HepG2 (cell line): ENCODE results near the gene GPS1. TPM values are rescaled to one million over a fixed set of nuclear protein-coding genes. Genes with fewer than 3 reads are reported as not detected.
A peak's percentile ranks its signal among the peaks of the same experiment; 100 is the strongest.

Experiments used
- FOXP1 ChIP-seq, 2 experiments: fragments of 450-650 bp in 1 of 2; IDR thresholded peaks; 2 replicates each; pipeline ENCODE4 v1.6.1; 2017 to 2018; ENCODE audit warnings: antibody characterized with exemption in 1 of 2
- KMT2A ChIP-seq: sonication (generic); formaldehyde crosslinking; IDR thresholded peaks from 2 replicates; pipeline ENCODE4 v1.4.0; 2020; ENCODE audit warnings: missing genetic modification reagents
- RFX3 ChIP-seq: IDR thresholded peaks from 2 replicates; pipeline ENCODE4 v1.6.1; 2016; ENCODE audit warnings: missing biosample characterization, missing genetic modification reagents
- RXRA ChIP-seq: sonication (generic); formaldehyde crosslinking; IDR thresholded peaks from 2 replicates; pipeline ENCODE4 v1.5.1; 2020; ENCODE audit warnings: missing genetic modification reagents
- SAP130 ChIP-seq: IDR thresholded peaks from 2 replicates; pipeline ENCODE4 v1.6.1; 2016; ENCODE audit warnings: low read depth
- SP140L ChIP-seq: sonication (generic); formaldehyde crosslinking; IDR thresholded peaks from 2 replicates; pipeline ENCODE4 v1.4.0; 2020; ENCODE audit warnings: missing genetic modification reagents, borderline replicate concordance
- ZC3H13 ChIP-seq: sonication (generic); formaldehyde crosslinking; IDR thresholded peaks from 2 replicates; pipeline ENCODE4 v1.8.1; 2023; ENCODE audit warnings: mild to moderate bottlenecking, missing genetic modification reagents, moderate library complexity
- ZNF260 ChIP-seq: sonication (generic); formaldehyde crosslinking; IDR thresholded peaks from 2 replicates; pipeline ENCODE4 v1.4.0; 2020; ENCODE audit warnings: missing genetic modification reagents, low read depth, mild to moderate bottlenecking, borderline replicate concordance
- ZNF282 ChIP-seq: fragments of 450-650 bp; IDR thresholded peaks from 2 replicates; pipeline ENCODE4 v1.6.1; 2018; ENCODE audit not compliant: partially characterized antibody
- ZNF543 ChIP-seq: sonication (generic); formaldehyde crosslinking; IDR thresholded peaks from 2 replicates; pipeline ENCODE4 v1.4.0; 2020; ENCODE audit warnings: mild to moderate bottlenecking, missing genetic modification reagents
- ZNF768 ChIP-seq: sonication (generic); formaldehyde crosslinking; IDR thresholded peaks from 2 replicates; pipeline ENCODE4 v1.4.0; 2020; ENCODE audit warnings: missing genetic modification reagents
- polyA plus RNA-seq, 8 experiments: library from polyadenylated mRNA; depleted of rRNA in 3 of 8; stranded (reverse) in 7 of 8; unstranded in 1 of 8; fragments of >200 nt; fragmentation: Illumina TruSeq in 4 of 8; extraction: Trizol in 4 of 8; gene quantifications; 2 replicates each; pipeline versions ENCODE4 v1.2.1 to v1.2.3, GENCODE V29; 2011 to 2016; ENCODE audit warnings: low read depth in 4 of 8, missing spikeins in 1 of 8, mixed read lengths in 1 of 8; ENCODE audit not compliant: insufficient read depth in 1 of 8
- total RNA-seq, 5 experiments: library from RNA; depleted of rRNA; stranded (reverse); fragments of >200 nt; fragmentation: Illumina TruSeq; extraction: Trizol; gene quantifications; 2 replicates each; pipeline ENCODE4 v1.2.3, GENCODE V29; 2016; ENCODE audit warnings: low read depth in 1 of 5
- TF ChIP-seq, protein P1 (sequence below): sonication (generic); formaldehyde crosslinking; IDR thresholded peaks from 2 replicates; pipeline ENCODE4 v1.5.1; 2020; ENCODE audit warnings: mild to moderate bottlenecking, missing genetic modification reagents, moderate library complexity
- TF ChIP-seq, protein P2 (sequence below): sonication (generic); formaldehyde crosslinking; IDR thresholded peaks from 2 replicates; pipeline ENCODE4 v1.8.1; 2023; ENCODE audit warnings: missing genetic modification reagents, inconsistent platforms, borderline replicate concordance
- TF ChIP-seq, protein P3 (sequence below): sonication (generic); formaldehyde crosslinking; IDR thresholded peaks from 2 replicates; pipeline ENCODE4 v1.5.1; 2020; ENCODE audit warnings: mild to moderate bottlenecking, missing genetic modification reagents, borderline replicate concordance
- TF ChIP-seq, protein P4 (sequence below): sonication (generic); formaldehyde crosslinking; IDR thresholded peaks from 2 replicates; pipeline ENCODE4 v1.9.0; 2021; ENCODE audit warnings: missing genetic modification reagents, borderline replicate concordance
- TF ChIP-seq, protein P5 (sequence below): sonication (generic); formaldehyde crosslinking; IDR thresholded peaks from 2 replicates; pipeline ENCODE4 v1.4.0; 2020; ENCODE audit warnings: mild to moderate bottlenecking, missing genetic modification reagents

The GPS1 gene
- total and polyA plus RNA-seq, 2 of the 13 experiments (the other 11 are each of a cell fraction or from before 2014, with no cell fraction given), result 124 to 128 TPM

DNA sequence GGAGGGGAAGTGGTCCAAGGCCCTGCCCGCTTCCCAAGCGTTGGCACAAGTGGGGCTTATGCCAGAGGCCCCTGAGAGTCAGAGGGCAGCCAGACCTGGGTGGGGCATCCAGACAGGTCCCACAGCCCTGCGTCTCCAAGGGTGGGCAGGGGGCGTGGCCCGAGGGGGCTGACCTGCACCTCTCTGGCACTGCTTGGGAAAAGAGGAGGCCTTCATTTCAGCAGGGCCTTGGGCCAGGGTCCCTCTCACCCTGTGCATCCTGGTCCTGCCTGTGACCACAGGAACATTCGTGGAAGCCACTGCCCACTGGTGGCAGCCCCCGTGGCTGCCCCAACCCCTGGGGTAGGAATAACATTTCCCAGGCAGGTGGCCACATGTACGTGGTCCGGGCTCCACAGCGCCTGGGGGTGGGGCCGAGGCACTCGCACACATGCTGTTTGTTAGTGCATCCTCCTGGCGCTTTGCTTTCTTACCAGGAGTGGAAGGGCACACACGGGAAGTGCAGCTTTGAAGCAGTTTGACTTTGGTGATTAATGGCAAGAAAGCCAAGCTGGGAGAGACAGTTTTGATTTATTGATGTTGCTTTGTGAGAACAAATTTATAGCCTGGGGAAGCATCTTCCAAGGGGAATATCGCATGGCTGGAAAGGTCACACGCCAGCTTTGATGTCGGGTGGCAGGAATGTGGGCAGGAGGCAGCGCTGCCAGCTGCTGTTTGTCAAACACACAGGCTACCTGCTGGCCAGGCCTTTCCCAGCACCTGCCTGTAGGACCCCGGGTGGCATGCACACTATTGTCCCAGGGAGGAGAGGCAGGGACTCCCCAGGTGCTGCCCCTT, 33.3 kb upstream of the GPS1 start (continued):
- TF ChIP-seq, protein P1, sequence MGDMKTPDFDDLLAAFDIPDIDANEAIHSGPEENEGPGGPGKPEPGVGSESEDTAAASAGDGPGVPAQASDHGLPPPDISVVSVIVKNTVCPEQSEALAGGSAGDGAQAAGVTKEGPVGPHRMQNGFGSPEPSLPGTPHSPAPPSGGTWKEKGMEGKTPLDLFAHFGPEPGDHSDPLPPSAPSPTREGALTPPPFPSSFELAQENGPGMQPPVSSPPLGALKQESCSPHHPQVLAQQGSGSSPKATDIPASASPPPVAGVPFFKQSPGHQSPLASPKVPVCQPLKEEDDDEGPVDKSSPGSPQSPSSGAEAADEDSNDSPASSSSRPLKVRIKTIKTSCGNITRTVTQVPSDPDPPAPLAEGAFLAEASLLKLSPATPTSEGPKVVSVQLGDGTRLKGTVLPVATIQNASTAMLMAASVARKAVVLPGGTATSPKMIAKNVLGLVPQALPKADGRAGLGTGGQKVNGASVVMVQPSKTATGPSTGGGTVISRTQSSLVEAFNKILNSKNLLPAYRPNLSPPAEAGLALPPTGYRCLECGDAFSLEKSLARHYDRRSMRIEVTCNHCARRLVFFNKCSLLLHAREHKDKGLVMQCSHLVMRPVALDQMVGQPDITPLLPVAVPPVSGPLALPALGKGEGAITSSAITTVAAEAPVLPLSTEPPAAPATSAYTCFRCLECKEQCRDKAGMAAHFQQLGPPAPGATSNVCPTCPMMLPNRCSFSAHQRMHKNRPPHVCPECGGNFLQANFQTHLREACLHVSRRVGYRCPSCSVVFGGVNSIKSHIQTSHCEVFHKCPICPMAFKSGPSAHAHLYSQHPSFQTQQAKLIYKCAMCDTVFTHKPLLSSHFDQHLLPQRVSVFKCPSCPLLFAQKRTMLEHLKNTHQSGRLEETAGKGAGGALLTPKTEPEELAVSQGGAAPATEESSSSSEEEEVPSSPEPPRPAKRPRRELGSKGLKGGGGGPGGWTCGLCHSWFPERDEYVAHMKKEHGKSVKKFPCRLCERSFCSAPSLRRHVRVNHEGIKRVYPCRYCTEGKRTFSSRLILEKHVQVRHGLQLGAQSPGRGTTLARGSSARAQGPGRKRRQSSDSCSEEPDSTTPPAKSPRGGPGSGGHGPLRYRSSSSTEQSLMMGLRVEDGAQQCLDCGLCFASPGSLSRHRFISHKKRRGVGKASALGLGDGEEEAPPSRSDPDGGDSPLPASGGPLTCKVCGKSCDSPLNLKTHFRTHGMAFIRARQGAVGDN (CRISPR knock-in tag), result peak; percentile 48; the same call in 1 of the 2 replicates
- TF ChIP-seq ZNF543 (CRISPR knock-in tag) (0 out of 2 replicates have a peak, but pooled peaks have one; percentile 15), ZC3H13 (peak; percentile 76), KMT2A (no peak), RXRA (peak; percentile 26; the same call in 1 of the 2 replicates), FOXP1 (IDR thresholded peaks at IDR 0.05) (no peak), FOXP1 (CRISPR knock-in tag; IDR thresholded peaks at IDR 0.05) (no peak), ZNF282 (no peak), SAP130 (CRISPR knock-in tag) (0 out of 2 replicates have a peak, but pooled peaks have one; percentile 10), RFX3 (no peak), ZNF768 (CRISPR knock-in tag) (peak; percentile 10; the same call in 1 of the 2 replicates), ZNF260 (0 out of 2 replicates have a peak, but pooled peaks have one; percentile 64), SP140L (CRISPR knock-in tag) (no peak)
- TF ChIP-seq, protein P2, sequence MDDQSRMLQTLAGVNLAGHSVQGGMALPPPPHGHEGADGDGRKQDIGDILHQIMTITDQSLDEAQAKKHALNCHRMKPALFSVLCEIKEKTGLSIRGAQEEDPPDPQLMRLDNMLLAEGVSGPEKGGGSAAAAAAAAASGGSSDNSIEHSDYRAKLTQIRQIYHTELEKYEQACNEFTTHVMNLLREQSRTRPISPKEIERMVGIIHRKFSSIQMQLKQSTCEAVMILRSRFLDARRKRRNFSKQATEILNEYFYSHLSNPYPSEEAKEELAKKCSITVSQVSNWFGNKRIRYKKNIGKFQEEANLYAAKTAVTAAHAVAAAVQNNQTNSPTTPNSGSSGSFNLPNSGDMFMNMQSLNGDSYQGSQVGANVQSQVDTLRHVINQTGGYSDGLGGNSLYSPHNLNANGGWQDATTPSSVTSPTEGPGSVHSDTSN, result no peak
- TF ChIP-seq, protein P3, sequence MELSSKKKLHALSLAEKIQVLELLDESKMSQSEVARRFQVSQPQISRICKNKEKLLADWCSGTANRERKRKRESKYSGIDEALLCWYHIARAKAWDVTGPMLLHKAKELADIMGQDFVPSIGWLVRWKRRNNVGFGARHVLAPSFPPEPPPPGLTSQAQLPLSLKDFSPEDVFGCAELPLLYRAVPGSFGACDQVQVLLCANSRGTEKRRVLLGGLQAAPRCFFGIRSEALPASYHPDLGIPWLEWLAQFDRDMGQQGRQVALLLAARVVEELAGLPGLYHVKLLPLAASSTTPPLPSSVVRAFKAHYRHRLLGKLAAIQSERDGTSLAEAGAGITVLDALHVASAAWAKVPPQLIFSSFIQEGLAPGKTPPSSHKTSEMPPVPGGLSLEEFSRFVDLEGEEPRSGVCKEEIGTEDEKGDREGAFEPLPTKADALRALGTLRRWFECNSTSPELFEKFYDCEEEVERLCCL (CRISPR knock-in tag), result no peak
- TF ChIP-seq, protein P4, sequence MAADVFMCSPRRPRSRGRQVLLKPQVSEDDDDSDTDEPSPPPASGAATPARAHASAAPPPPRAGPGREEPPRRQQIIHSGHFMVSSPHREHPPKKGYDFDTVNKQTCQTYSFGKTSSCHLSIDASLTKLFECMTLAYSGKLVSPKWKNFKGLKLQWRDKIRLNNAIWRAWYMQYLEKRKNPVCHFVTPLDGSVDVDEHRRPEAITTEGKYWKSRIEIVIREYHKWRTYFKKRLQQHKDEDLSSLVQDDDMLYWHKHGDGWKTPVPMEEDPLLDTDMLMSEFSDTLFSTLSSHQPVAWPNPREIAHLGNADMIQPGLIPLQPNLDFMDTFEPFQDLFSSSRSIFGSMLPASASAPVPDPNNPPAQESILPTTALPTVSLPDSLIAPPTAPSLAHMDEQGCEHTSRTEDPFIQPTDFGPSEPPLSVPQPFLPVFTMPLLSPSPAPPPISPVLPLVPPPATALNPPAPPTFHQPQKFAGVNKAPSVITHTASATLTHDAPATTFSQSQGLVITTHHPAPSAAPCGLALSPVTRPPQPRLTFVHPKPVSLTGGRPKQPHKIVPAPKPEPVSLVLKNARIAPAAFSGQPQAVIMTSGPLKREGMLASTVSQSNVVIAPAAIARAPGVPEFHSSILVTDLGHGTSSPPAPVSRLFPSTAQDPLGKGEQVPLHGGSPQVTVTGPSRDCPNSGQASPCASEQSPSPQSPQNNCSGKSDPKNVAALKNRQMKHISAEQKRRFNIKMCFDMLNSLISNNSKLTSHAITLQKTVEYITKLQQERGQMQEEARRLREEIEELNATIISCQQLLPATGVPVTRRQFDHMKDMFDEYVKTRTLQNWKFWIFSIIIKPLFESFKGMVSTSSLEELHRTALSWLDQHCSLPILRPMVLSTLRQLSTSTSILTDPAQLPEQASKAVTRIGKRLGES, result no peak
- TF ChIP-seq, protein P5, sequence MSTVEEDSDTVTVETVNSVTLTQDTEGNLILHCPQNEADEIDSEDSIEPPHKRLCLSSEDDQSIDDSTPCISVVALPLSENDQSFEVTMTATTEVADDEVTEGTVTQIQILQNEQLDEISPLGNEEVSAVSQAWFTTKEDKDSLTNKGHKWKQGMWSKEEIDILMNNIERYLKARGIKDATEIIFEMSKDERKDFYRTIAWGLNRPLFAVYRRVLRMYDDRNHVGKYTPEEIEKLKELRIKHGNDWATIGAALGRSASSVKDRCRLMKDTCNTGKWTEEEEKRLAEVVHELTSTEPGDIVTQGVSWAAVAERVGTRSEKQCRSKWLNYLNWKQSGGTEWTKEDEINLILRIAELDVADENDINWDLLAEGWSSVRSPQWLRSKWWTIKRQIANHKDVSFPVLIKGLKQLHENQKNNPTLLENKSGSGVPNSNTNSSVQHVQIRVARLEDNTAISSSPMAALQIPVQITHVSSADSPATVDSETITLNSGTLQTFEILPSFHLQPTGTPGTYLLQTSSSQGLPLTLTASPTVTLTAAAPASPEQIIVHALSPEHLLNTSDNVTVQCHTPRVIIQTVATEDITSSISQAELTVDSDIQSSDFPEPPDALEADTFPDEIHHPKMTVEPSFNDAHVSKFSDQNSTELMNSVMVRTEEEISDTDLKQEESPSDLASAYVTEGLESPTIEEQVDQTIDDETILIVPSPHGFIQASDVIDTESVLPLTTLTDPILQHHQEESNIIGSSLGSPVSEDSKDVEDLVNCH (CRISPR knock-in tag), result no peak
